SK-N-SH (cell line): ENCODE measurements around the gene PPP2R3A. TPM values are rescaled to one million over a fixed set of nuclear protein-coding genes. Genes with fewer than 3 reads are reported as not detected.

Experiments used
- CTCF ChIA-PET: fragments of 300-600, 350-600 bp; formaldehyde crosslinking; extraction: SDS; loops from one replicate; lab custom pipeline; 2021; lab: Yijun Ruan, JAX
- POLR2A ChIA-PET: fragments of 350-600 bp; sonication (Branson Sonifier 250); formaldehyde crosslinking; extraction: SDS; loops from one replicate; lab custom pipeline; 2020; ENCODE audit warnings: antibody characterized with exemption, inconsistent platforms; lab: Yijun Ruan, JAX
- DNase-seq: peaks from one replicate; pipeline ENCODE4 v3.0.0; 2012
- H2AFZ ChIP-seq: fragments of 200-600 bp; sonication (generic); 2 replicates; pipeline ENCODE4 v1.8.1; 2016; ENCODE audit warnings: antibody characterized with exemption, mild to moderate bottlenecking, low read depth
- H3F3A ChIP-seq: fragments of 200-600 bp; sonication (generic); replicated peaks from 2 replicates; pipeline ENCODE3; 2016; ENCODE audit warnings: antibody characterized with exemption, mild to moderate bottlenecking; ENCODE audit not compliant: insufficient read depth
- H3K27ac ChIP-seq, 2 experiments: fragments of 200-500 bp in 1 of 2; fragments of 200-600 bp in 1 of 2; sonication (Bioruptor generic) in 1 of 2; sonication (generic), shearing (Covaris generic) in 1 of 2; 2 replicates each; pipeline versions ENCODE4 v1.5.1 to v1.6.1; 2014 to 2016; ENCODE audit warnings: low read depth in 2 of 2, inconsistent platforms in 1 of 2, low read length in 1 of 2, mild to moderate bottlenecking in 1 of 2, mixed read lengths in 1 of 2
- H3K27me3 ChIP-seq: fragments of 200-600 bp; sonication (generic), shearing (Covaris generic); 2 replicates; pipeline ENCODE4 v1.6.1; 2016; ENCODE audit warnings: mixed run types; ENCODE audit not compliant: insufficient read depth
- H3K36me3 ChIP-seq, 2 experiments: fragments of 200-500 bp in 1 of 2; fragments of 200-600 bp in 1 of 2; sonication (Bioruptor generic) in 1 of 2; sonication (generic) in 1 of 2; replicated peaks in 1 of 2; 2 replicates each; pipeline versions ENCODE3 to v1.5.1; 2014 to 2016; ENCODE audit warnings: low read length in 1 of 2, mild to moderate bottlenecking in 1 of 2; ENCODE audit not compliant: insufficient read depth in 2 of 2, control insufficient read depth in 1 of 2
- H3K4me1 ChIP-seq, 2 experiments: fragments of 200-500 bp in 1 of 2; fragments of 200-600 bp in 1 of 2; sonication (Bioruptor generic) in 1 of 2; sonication (generic), shearing (Covaris generic) in 1 of 2; 2 replicates each; pipeline versions ENCODE4 v1.5.1 to v1.6.1; 2014 to 2016; ENCODE audit warnings: low read depth in 1 of 2, low read length in 1 of 2, mixed run types in 1 of 2; ENCODE audit not compliant: insufficient read depth in 2 of 2, control insufficient read depth in 1 of 2
- H3K4me2 ChIP-seq: fragments of 200-600 bp; sonication (generic), shearing (Covaris generic); 2 replicates; pipeline ENCODE4 v1.6.1; 2017; ENCODE audit warnings: mixed run types
- H3K4me3 ChIP-seq, 2 experiments: fragments of 200-500 bp in 1 of 2; fragments of 200-600 bp in 1 of 2; sonication (Bioruptor generic) in 1 of 2; sonication (generic), shearing (Covaris generic) in 1 of 2; 2 replicates each; pipeline versions ENCODE4 v1.5.1 to v1.8.1; 2014 to 2016; ENCODE audit warnings: low read depth in 2 of 2, inconsistent platforms in 1 of 2, low read length in 1 of 2, mild to moderate bottlenecking in 1 of 2, mixed read lengths in 1 of 2, moderate library complexity in 1 of 2
- H3K79me2 ChIP-seq: fragments of 200-600 bp; sonication (generic); 2 replicates; pipeline ENCODE4 v1.8.1; 2017; ENCODE audit warnings: mild to moderate bottlenecking; ENCODE audit not compliant: insufficient read depth
- H3K9ac ChIP-seq: fragments of 200-600 bp; sonication (generic); 2 replicates; pipeline ENCODE4 v1.6.1; 2017; ENCODE audit warnings: mixed run types
- H3K9me2 ChIP-seq: fragments of 200-600 bp; sonication (generic); 2 replicates; pipeline ENCODE4 v1.6.1; 2017; ENCODE audit warnings: mixed run types
- H3K9me3 ChIP-seq: fragments of 200-600 bp; sonication (generic); 2 replicates; pipeline ENCODE4 v1.6.1; 2017; ENCODE audit warnings: mixed run types, mild to moderate bottlenecking, moderate library complexity
- H4K20me1 ChIP-seq: fragments of 200-600 bp; sonication (generic); 2 replicates; pipeline ENCODE4 v1.6.1; 2017; ENCODE audit warnings: mild to moderate bottlenecking, mixed run types; ENCODE audit not compliant: insufficient read depth
- EP300 ChIP-seq, 2 experiments: IDR thresholded peaks; 2 replicates each; pipeline versions ENCODE4 v1.4.0 to v1.6.1; 2012; ENCODE audit warnings: borderline replicate concordance in 1 of 2, low read depth in 1 of 2, low read length in 1 of 2
- FOXM1 ChIP-seq: IDR thresholded peaks from 2 replicates; pipeline ENCODE4 v1.4.0; 2012; ENCODE audit warnings: low read depth, mild to moderate bottlenecking
- GABPA ChIP-seq: IDR thresholded peaks from 2 replicates; pipeline ENCODE4 v1.4.0; 2012; ENCODE audit warnings: low read depth, mild to moderate bottlenecking
- GATA2 ChIP-seq: sonication (generic); formaldehyde crosslinking; IDR thresholded peaks from 2 replicates; pipeline ENCODE4 v1.5.0; 2020; ENCODE audit warnings: mild to moderate bottlenecking, missing genetic modification reagents
- JUND ChIP-seq: IDR thresholded peaks from 2 replicates; pipeline ENCODE4 v1.4.0; 2012
- NFIC ChIP-seq: IDR thresholded peaks from 2 replicates; pipeline ENCODE4 v1.4.0; 2012; ENCODE audit warnings: borderline replicate concordance
- NRF1 ChIP-seq: IDR thresholded peaks from 2 replicates; pipeline ENCODE4 v1.6.1; 2012; ENCODE audit warnings: low read depth, mild to moderate bottlenecking, low read length
- RAD21 ChIP-seq: IDR thresholded peaks from 2 replicates; pipeline ENCODE4 v1.6.1; 2012; ENCODE audit warnings: mild to moderate bottlenecking, low read length
- RCOR1 ChIP-seq: fragments of 150-350 bp; IDR thresholded peaks from 2 replicates; pipeline ENCODE4 v1.6.1; 2017; ENCODE audit warnings: antibody characterized with exemption, low read length
- SIN3A ChIP-seq: IDR thresholded peaks from 2 replicates; pipeline ENCODE4 v1.6.1; 2012; ENCODE audit warnings: low read depth, mild to moderate bottlenecking, low read length, moderate library complexity, borderline replicate concordance
- TEAD4 ChIP-seq: IDR thresholded peaks from 2 replicates; pipeline ENCODE4 v1.4.0; 2012; ENCODE audit warnings: mild to moderate bottlenecking, borderline replicate concordance; ENCODE audit not compliant: insufficient read depth
- USF1 ChIP-seq: IDR thresholded peaks from 2 replicates; pipeline ENCODE4 v1.4.0; 2012; ENCODE audit warnings: low read depth, borderline replicate concordance
- ZBTB33 ChIP-seq: IDR thresholded peaks from 2 replicates; pipeline ENCODE4 v1.4.0; 2012; ENCODE audit warnings: low read depth, borderline replicate concordance
- WGBS: methylation state at CpG from one replicate; pipeline ENCODE4 v1.1.6; 2017; ENCODE audit warnings: low lambda C conversion rate; 5-methylcytosine and 5-hydroxymethylcytosine counted together
- polyA plus RNA-seq, 3 experiments: library from polyadenylated mRNA; depleted of rRNA; stranded (reverse); fragments of >200 nt; gene quantifications; 2 replicates each; pipeline ENCODE4 v1.2.3, GENCODE V29; 2012
- TF ChIP-seq, protein P1 (sequence below): fragments of 150-350 bp; IDR thresholded peaks from 2 replicates; pipeline ENCODE4 v1.6.1; 2016; ENCODE audit warnings: mild to moderate bottlenecking, low read depth, low read length
- TF ChIP-seq, protein P2 (sequence below): IDR thresholded peaks from 2 replicates; pipeline ENCODE4 v1.4.0; 2012; ENCODE audit warnings: low read depth

PPP2R3A gene
- polyA plus RNA-seq, 1 of the 3 experiments (the other 2 are of a cell fraction), result 3.9 TPM

- no peak overlapping the region for H3K4me3 ChIP-seq
- DNase-seq, result no peak
- H3K9ac ChIP-seq, result no peak overlapping the region
- 46% methylated on average over 3 of the region's 3 CpGs for WGBS
- no peaks in the 10 kb centered on the region for H3K27me3 ChIP-seq
- TF ChIP-seq EP300 (IDR thresholded peaks at IDR 0.05; ENCODE audit: borderline replicate concordance in 1 of 2, low read depth in 1 of 2, low read length in 1 of 2) (no peak), TEAD4 (no peak)
- TF ChIP-seq, protein P1, sequence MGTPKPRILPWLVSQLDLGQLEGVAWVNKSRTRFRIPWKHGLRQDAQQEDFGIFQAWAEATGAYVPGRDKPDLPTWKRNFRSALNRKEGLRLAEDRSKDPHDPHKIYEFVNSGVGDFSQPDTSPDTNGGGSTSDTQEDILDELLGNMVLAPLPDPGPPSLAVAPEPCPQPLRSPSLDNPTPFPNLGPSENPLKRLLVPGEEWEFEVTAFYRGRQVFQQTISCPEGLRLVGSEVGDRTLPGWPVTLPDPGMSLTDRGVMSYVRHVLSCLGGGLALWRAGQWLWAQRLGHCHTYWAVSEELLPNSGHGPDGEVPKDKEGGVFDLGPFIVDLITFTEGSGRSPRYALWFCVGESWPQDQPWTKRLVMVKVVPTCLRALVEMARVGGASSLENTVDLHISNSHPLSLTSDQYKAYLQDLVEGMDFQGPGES, result no peak
- peaks cover 0 to 21% of the 10 kb centered on the region in 2 experiments; a peak in 3 of 4 replicates for H3K4me1 ChIP-seq
- H3K4me2 ChIP-seq, result no peak overlapping the region
- no peaks in the 10 kb centered on the region for H3K9me2 ChIP-seq
- peaks cover 64% of the 10 kb centered on the region for H4K20me1 ChIP-seq
- peaks cover 98% of the 10 kb centered on the region for H3K79me2 ChIP-seq
- H3K9me3 ChIP-seq, result no peaks in the 10 kb centered on the region
- ChIA-PET CTCF (no interaction called here), POLR2A (interaction anchor here (0.8 kb wide), 1 partner anchor 61 kb away, joined by 3 read pairs; no protein-coding TSS in a partner anchor)
- H3K36me3 ChIP-seq, result peaks cover 51 to 58% of the 10 kb centered on the region in 2 experiments
- H3F3A ChIP-seq, result peaks cover 7% of the 10 kb centered on the region
- no peak overlapping the region for H2AFZ ChIP-seq
- H3K27ac ChIP-seq, result peak overlapping the region in 1 of 2 experiments; percentile 42; a peak in 2 of 4 replicates
Observed at GRCh38 chr3:136149667-136150066, 184.1 kb downstream of the PPP2R3A start.

- 97% methylated on average over 10 of the region's 10 CpGs for WGBS
- Histone ChIP-seq H3K27ac (no peak overlapping the region), H3F3A (peaks cover 7% of the 10 kb centered on the region), H3K9ac (no peak overlapping the region), H3K9me3 (no peaks in the 10 kb centered on the region), H3K4me3 (no peak overlapping the region), H3K9me2 (no peaks in the 10 kb centered on the region), H3K79me2 (peaks cover 98% of the 10 kb centered on the region), H2AFZ (no peak overlapping the region), H4K20me1 (peaks cover 80% of the 10 kb centered on the region), H3K27me3 (no peaks in the 10 kb centered on the region)
- POLR2A ChIA-PET, result no interaction called here
- DNase-seq, result no peak
- CTCF ChIA-PET, result interaction anchor here (1.2 kb wide), 1 partner anchor 240 kb away, joined by 3 read pairs; no protein-coding TSS in a partner anchor
- TF ChIP-seq GABPA, result no peak
- TF ChIP-seq RCOR1, result no peak
- TF ChIP-seq NFIC, result no peak
- TF ChIP-seq USF1, result no peak
- TF ChIP-seq, all 33 proteins: peak for 0
- no peak overlapping the region for H3K4me2 ChIP-seq
- H3K4me1 ChIP-seq, result peaks cover 0 to 21% of the 10 kb centered on the region in 2 experiments; a peak in 3 of 4 replicates
- peaks cover 37 to 46% of the 10 kb centered on the region in 2 experiments for H3K36me3 ChIP-seq
Observed at GRCh38 chr3:136151219-136151618, 185.7 kb downstream of the PPP2R3A start.

- TF ChIP-seq, protein P2, sequence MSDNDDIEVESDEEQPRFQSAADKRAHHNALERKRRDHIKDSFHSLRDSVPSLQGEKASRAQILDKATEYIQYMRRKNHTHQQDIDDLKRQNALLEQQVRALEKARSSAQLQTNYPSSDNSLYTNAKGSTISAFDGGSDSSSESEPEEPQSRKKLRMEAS, result no peak
- TF ChIP-seq RCOR1, result no peak
- no peak for TF ChIP-seq TEAD4
- no peak for TF ChIP-seq RAD21
- no peak for TF ChIP-seq USF1
- TF ChIP-seq ZBTB33, result no peak
- TF ChIP-seq EP300 (IDR thresholded peaks at IDR 0.05; ENCODE audit: borderline replicate concordance in 1 of 2, low read depth in 1 of 2, low read length in 1 of 2), result no peak
- no peak for TF ChIP-seq NRF1
- no peak for TF ChIP-seq FOXM1
- no peak for TF ChIP-seq JUND
- TF ChIP-seq SIN3A, result no peak
- TF ChIP-seq GATA2 (CRISPR knock-in tag), result no peak
- POLR2A ChIA-PET, result no interaction called here
- H3K4me3 ChIP-seq, result no peak overlapping the region
- no peak overlapping the region for H2AFZ ChIP-seq
- peaks cover 100% of the 10 kb centered on the region for H3K79me2 ChIP-seq
- H3K9me3 ChIP-seq, result no peaks in the 10 kb centered on the region
- WGBS, result 98% methylated on average over 4 of the region's 4 CpGs
- CTCF ChIA-PET, result interaction anchor here (0.8 kb wide), 1 partner anchor 199 kb away, joined by 3 read pairs; no protein-coding TSS in a partner anchor
- H3K4me1 ChIP-seq, result peaks cover 0 to 14% of the 10 kb centered on the region in 2 experiments; a peak in 3 of 4 replicates
- H3F3A ChIP-seq, result peaks cover 7% of the 10 kb centered on the region
- H3K27me3 ChIP-seq, result no peaks in the 10 kb centered on the region
- DNase-seq, result no peak
- no peak overlapping the region for H3K4me2 ChIP-seq
- no peaks in the 10 kb centered on the region for H3K9me2 ChIP-seq
- no peak overlapping the region for H3K9ac ChIP-seq
- H3K36me3 ChIP-seq, result peaks cover 33 to 38% of the 10 kb centered on the region in 2 experiments
- peaks cover 90% of the 10 kb centered on the region for H4K20me1 ChIP-seq
- no peak overlapping the region for H3K27ac ChIP-seq
Observed at GRCh38 chr3:136152176-136152843, 186.8 kb downstream of the PPP2R3A start.
